B cell (primary cell): ENCODE measurements around the gene TCF12. TPM values are rescaled to one million over a fixed set of nuclear protein-coding genes. Genes with fewer than 3 reads are reported as not detected.

ENCODE experiments used
- ATAC-seq: fragments of 200-7000 bp; cut with Tn5 transposase; one replicate; pipeline ENCODE4 v1.10.0; 2021; ENCODE audit warnings: low read depth, mild to moderate bottlenecking, moderate number of reproducible peaks, moderate library complexity
- CTCF ChIA-PET: fragments of 350-600 bp; sonication (Branson Sonifier 250); formaldehyde crosslinking; loops from one replicate; lab custom pipeline; 2021; ENCODE audit warnings: antibody characterized with exemption, inconsistent platforms; lab: Charles Lee
- POLR2A ChIA-PET: fragments of 350-600 bp; sonication (Branson Sonifier 250); formaldehyde crosslinking; loops from one replicate; lab custom pipeline; 2021; ENCODE audit warnings: antibody characterized with exemption; lab: Charles Lee
- DNase-seq: peaks from one replicate; pipeline ENCODE4 v3.0.0; 2013
- H2AFZ ChIP-seq: 2 replicates; pipeline ENCODE4 v1.6.1; 2012; ENCODE audit warnings: mild to moderate bottlenecking, low read depth, low read length; ENCODE audit not compliant: insufficient read depth, poor library complexity, severe bottlenecking
- H3K27ac ChIP-seq, 2 donors: 1 replicate in 1 of 2; 2 replicates in 1 of 2; pipeline ENCODE4 v1.5.1; 2012 to 2013; ENCODE audit warnings: low read length in 2 of 2, mild to moderate bottlenecking in 2 of 2, moderate library complexity in 1 of 2
- H3K27me3 ChIP-seq, 4 experiments: fragments of 200-600 bp in 1 of 4; sonication (generic) in 1 of 4; replicated peaks in 1 of 4; 1 replicate in 2 of 4; 2 replicates in 2 of 4; pipeline versions ENCODE4 v1.6.1 to v1.7.0; 2013 to 2016; ENCODE audit warnings: low read length in 3 of 4, mild to moderate bottlenecking in 2 of 4, mixed read lengths in 1 of 4, moderate library complexity in 1 of 4; ENCODE audit not compliant: insufficient read depth in 4 of 4, control insufficient read depth in 3 of 4; ENCODE audit errors: control extremely low read depth in 1 of 4
- H3K36me3 ChIP-seq, 2 experiments: replicated peaks in 1 of 2; 1 replicate in 1 of 2; 2 replicates in 1 of 2; pipeline versions ENCODE4 v1.6.1 to v1.7.1; 2013; ENCODE audit warnings: low read length in 1 of 2; ENCODE audit not compliant: insufficient read depth in 2 of 2, control insufficient read depth in 1 of 2; ENCODE audit errors: control extremely low read depth in 1 of 2, extremely low read depth in 1 of 2
- H3K4me1 ChIP-seq, 2 donors: fragments of 200-600 bp in 1 of 2; sonication (generic) in 1 of 2; 1 replicate in 1 of 2; 2 replicates in 1 of 2; pipeline versions ENCODE4 v1.5.1 to v1.6.1; 2013 to 2017; ENCODE audit warnings: low read length in 2 of 2; ENCODE audit not compliant: control insufficient read depth in 2 of 2, insufficient read depth in 2 of 2
- H3K4me2 ChIP-seq: replicated peaks from 2 replicates; pipeline ENCODE3; 2012; ENCODE audit warnings: mild to moderate bottlenecking, low read depth, low read length; ENCODE audit not compliant: poor library complexity, severe bottlenecking
- H3K4me3 ChIP-seq, 5 experiments: fragments of 200-600 bp in 1 of 5; sonication (generic) in 1 of 5; 1 replicate in 3 of 5; 2 replicates in 2 of 5; pipeline versions ENCODE4 v1.5.1 to v1.7.0; 2011 to 2016; ENCODE audit warnings: low read length in 4 of 5, mild to moderate bottlenecking in 4 of 5, low read depth in 2 of 5, control low read depth in 1 of 5, moderate library complexity in 1 of 5; ENCODE audit not compliant: insufficient read depth in 1 of 5; ENCODE audit errors: control extremely low read depth in 1 of 5, extremely low read depth in 1 of 5
- H3K79me2 ChIP-seq: fragments of 200-600 bp; sonication (generic); one replicate; pipeline ENCODE4 v1.6.0; 2016; ENCODE audit warnings: low read length; ENCODE audit not compliant: control insufficient read depth, insufficient read depth
- H3K9ac ChIP-seq: fragments of 200-600 bp; sonication (generic); 2 replicates; pipeline ENCODE4 v1.6.1; 2017; ENCODE audit warnings: mild to moderate bottlenecking, low read length, moderate library complexity
- H3K9me3 ChIP-seq, 3 donors: one replicate each; pipeline versions ENCODE4 v1.6.1 to v1.7.1; 2013; ENCODE audit warnings: low read length in 2 of 3; ENCODE audit not compliant: control insufficient read depth in 2 of 3, insufficient read depth in 1 of 3; ENCODE audit errors: control extremely low read depth in 1 of 3
- H4K20me1 ChIP-seq: 2 replicates; pipeline ENCODE4 v1.6.0; 2012; ENCODE audit warnings: mild to moderate bottlenecking, low read length; ENCODE audit not compliant: insufficient read depth, control insufficient read depth, poor library complexity, severe bottlenecking
- H3K27ac Mint-ChIP-seq: one replicate; pipeline ENCODE4 v1.8.0; 2021; ENCODE audit warnings: mixed read lengths
- H3K27me3 Mint-ChIP-seq: one replicate; pipeline ENCODE4 v1.8.0; 2021; ENCODE audit warnings: mixed read lengths
- H3K4me1 Mint-ChIP-seq: one replicate; pipeline ENCODE4 v1.8.0; 2021; ENCODE audit warnings: mixed read lengths
- H3K4me3 Mint-ChIP-seq: one replicate; pipeline ENCODE4 v1.8.0; 2021; ENCODE audit warnings: mixed read lengths
- H3K9me3 Mint-ChIP-seq: one replicate; pipeline ENCODE4 v1.8.0; 2022; ENCODE audit warnings: mixed read lengths; ENCODE audit not compliant: insufficient read depth
- EZH2 ChIP-seq: IDR thresholded peaks from 2 replicates; pipeline ENCODE4 v1.6.1; 2012; ENCODE audit warnings: borderline replicate concordance, low read depth, mild to moderate bottlenecking, moderate library complexity, low read length; ENCODE audit not compliant: insufficient read depth, poor library complexity, severe bottlenecking
- WGBS: methylation state at CpG from one replicate; pipeline ENCODE4 v1.1.5; 2013; ENCODE audit warnings: missing lambda C conversion rate; ENCODE audit not compliant: insufficient coverage; 5-methylcytosine and 5-hydroxymethylcytosine counted together
- intact Hi-C: fragments of 100-400 bp; cut with micrococcal nuclease; formaldehyde crosslinking; loops from one replicate; pipeline ENCODE4 v1.10.0; 2022
- polyA plus RNA-seq: library from polyadenylated mRNA; depleted of rRNA; stranded (reverse); fragments of >200 nt; gene quantifications from 2 replicates; pipeline ENCODE4 v1.2.3, GENCODE V29; 2012
- total RNA-seq, 2 donors: library from RNA; stranded (reverse); fragments of 120-200 nt in 1 of 2; gene quantifications; 1 replicate in 1 of 2; 2 replicates in 1 of 2; pipeline versions ENCODE4 v1.2.3 to v1.2.4, GENCODE V29; 2013 to 2022
- TF ChIP-seq, protein P1 (sequence below): fragments of 200-600 bp; IDR thresholded peaks from one replicate; pipeline ENCODE4 v1.8.0; 2022; ENCODE audit warnings: antibody characterized with exemption, mild to moderate bottlenecking

Gene TCF12
- total and polyA plus RNA-seq, 2 donors (not counting 1 experiment from before 2014, with no cell fraction given) = 27.1 to 131 TPM

DNA sequence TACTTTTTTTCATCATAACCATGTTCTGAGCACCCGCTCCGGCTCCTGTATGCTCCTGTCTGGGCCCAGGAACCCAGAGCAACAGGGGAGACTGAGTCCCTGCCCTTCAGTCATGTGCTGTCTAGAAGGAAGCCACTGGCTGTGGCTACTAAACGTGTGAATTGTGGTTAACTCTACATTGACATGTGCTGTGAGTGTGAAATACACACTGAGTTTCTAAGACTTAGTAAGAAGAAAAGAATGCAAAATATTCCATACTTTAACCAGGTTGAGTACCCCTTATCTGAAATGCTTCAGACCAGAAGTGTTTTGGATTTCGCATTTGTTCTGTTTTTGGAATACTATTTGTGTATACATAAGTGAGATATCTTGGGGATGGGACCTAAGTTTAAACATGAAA lies 415.0 kb downstream of the TCF12 start:
- intact Hi-C loops = no loop called here
- Mint-ChIP-seq H3K9me3 (no peaks in the 10 kb centered on the region), H3K4me1 (peaks cover 4% of the 10 kb centered on the region), H3K27me3 (peaks cover 27% of the 10 kb centered on the region), H3K4me3 (no peak overlapping the region), H3K27ac (no peak overlapping the region)
- 100% methylated on average over 2 of the region's 4 CpGs for WGBS
- TF ChIP-seq EZH2 = no peak
- TF ChIP-seq, protein P1, sequence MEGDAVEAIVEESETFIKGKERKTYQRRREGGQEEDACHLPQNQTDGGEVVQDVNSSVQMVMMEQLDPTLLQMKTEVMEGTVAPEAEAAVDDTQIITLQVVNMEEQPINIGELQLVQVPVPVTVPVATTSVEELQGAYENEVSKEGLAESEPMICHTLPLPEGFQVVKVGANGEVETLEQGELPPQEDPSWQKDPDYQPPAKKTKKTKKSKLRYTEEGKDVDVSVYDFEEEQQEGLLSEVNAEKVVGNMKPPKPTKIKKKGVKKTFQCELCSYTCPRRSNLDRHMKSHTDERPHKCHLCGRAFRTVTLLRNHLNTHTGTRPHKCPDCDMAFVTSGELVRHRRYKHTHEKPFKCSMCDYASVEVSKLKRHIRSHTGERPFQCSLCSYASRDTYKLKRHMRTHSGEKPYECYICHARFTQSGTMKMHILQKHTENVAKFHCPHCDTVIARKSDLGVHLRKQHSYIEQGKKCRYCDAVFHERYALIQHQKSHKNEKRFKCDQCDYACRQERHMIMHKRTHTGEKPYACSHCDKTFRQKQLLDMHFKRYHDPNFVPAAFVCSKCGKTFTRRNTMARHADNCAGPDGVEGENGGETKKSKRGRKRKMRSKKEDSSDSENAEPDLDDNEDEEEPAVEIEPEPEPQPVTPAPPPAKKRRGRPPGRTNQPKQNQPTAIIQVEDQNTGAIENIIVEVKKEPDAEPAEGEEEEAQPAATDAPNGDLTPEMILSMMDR = no peak
- Histone ChIP-seq H4K20me1 (no peaks in the 10 kb centered on the region), H2AFZ (no peak overlapping the region), H3K9ac (no peak overlapping the region), H3K4me1 (peaks cover 0 to 4% of the 10 kb centered on the region in 2 donors), H3K4me3 (no peak overlapping the region), H3K27me3 (no peaks in the 10 kb centered on the region), H3K27ac (no peak overlapping the region), H3K4me2 (no peak overlapping the region), H3K36me3 (no peaks in the 10 kb centered on the region), H3K9me3 (no peaks in the 10 kb centered on the region), H3K79me2 (no peaks in the 10 kb centered on the region)
- DNase-seq (no peak), ATAC-seq (no peak)
- POLR2A ChIA-PET = no interaction called here
- CTCF ChIA-PET = no interaction called here

DNA sequence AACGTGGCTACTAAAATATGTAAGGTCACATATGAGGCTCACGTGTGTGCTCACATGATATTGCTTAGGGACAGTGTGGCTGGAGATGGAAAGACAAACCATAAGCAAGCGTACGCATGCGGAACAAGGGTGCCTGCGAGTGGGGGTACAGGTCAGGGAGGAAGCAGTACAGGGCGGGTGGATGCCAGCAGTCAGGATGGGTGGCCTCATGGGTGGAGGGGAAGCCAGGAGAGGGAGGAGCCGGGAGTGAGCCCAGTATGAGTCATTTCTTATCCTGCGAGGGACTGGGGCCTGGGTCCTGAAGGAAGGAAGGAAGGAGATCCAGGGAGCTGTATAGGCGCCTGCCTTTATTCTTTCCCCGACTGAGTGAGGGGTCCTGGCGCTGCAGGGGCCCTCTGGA lies 415.8 kb downstream of the TCF12 start:
- no peak overlapping the region for H3K9ac ChIP-seq
- DNase-seq = no peak
- H3K27me3 Mint-ChIP-seq = peaks cover 27% of the 10 kb centered on the region
- no peak overlapping the region for H2AFZ ChIP-seq
- no peaks in the 10 kb centered on the region for H3K27me3 ChIP-seq
- no peaks in the 10 kb centered on the region for H3K9me3 ChIP-seq
- H3K27ac Mint-ChIP-seq = no peak overlapping the region
- H3K79me2 ChIP-seq = no peaks in the 10 kb centered on the region
- intact Hi-C loops = no loop called here
- peaks cover 4% of the 10 kb centered on the region for H3K4me1 Mint-ChIP-seq
- ChIA-PET CTCF (no interaction called here), POLR2A (no interaction called here)
- no peak overlapping the region for H3K4me2 ChIP-seq
- no peaks in the 10 kb centered on the region for H3K9me3 Mint-ChIP-seq
- no peaks in the 10 kb centered on the region for H4K20me1 ChIP-seq
- H3K4me1 ChIP-seq = peaks cover 0 to 4% of the 10 kb centered on the region in 2 donors
- no peak for ATAC-seq
- H3K27ac ChIP-seq = no peak overlapping the region
- 84% methylated on average over 12 of the region's 12 CpGs for WGBS
- no peak for TF ChIP-seq EZH2
- TF ChIP-seq, protein P1 = no peak
- H3K36me3 ChIP-seq = no peaks in the 10 kb centered on the region
- H3K4me3 Mint-ChIP-seq = no peak overlapping the region
- no peak overlapping the region for H3K4me3 ChIP-seq
